Measurements from ENCODE around the gene SMARCC2.
"Not testable (repeated sequence)": the region's sequence is repeated elsewhere in the genome, so short reads cannot be mapped to it uniquely, and the experiment has no call there.

The SMARCC2 gene

DNA sequence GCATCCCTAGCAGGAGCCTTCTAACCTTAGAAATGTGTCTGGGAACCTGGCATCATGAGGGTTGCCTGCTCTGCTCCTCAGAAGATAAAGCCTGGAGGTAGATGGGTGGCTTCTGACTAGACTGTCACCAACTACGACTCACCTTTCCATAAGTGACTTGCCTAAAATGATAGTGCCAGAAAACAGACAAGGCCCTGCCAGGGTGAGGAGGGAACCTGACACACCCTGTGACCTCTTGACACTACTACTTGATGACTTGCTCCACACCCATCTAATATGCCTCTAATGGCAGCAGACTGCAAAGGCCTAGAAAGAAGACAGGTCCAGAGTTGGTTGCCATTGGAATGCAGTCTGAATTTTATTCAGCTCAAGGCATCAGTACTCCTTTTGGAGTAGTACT, 23.1 kb upstream of the SMARCC2 start:
- no peak for DNase-seq (ENCODE audit: low read depth in 4 of 4, low spot score in 1 of 4)

- no peak for DNase-seq (ENCODE audit: low read depth in 4 of 4, low spot score in 1 of 4)
Measured at GRCh38 chr12:56208006-56208405, 18.7 kb upstream of the SMARCC2 start.

DNA sequence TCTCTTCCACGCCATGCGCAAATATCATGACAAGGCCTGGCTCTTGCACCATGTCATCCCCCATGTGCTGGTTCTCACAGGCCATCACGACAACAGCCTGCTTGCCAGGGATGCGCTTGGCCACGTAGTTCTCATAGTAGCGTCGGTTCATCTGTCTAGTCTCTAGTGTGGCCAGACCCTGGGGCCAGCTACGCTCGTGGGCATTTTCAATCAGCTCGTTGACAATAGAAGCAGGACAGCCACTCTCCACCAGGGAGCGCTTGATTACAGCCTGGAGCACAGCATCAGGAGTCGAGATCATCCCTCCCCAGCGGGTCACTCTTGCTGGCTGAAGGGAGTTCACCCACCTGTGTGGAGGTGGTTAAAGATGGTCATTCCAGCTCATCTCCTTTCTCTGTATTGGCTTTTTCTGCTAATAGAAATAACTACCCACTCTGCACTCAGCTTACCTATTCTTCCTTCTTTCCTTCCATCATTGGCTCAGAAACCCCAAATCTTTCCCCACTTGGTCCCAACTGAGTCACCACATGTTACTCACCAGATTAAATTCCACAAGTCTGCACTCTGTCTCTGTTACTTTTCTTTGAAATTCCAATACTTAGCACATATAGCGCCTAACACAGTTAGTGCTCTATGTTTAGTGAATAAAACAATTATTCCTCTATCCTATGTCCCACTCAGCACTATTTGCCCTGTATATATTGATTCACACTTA, 17.3 kb upstream of the SMARCC2 start:
- no peak for DNase-seq (ENCODE audit: low read depth in 4 of 4, low spot score in 1 of 4)

- no peak for DNase-seq (ENCODE audit: low read depth in 4 of 4, low spot score in 1 of 4)
Measured at GRCh38 chr12:56205445-56205844, 16.2 kb upstream of the SMARCC2 start.

- no peak for DNase-seq (ENCODE audit: low read depth in 4 of 4, low spot score in 1 of 4)
Measured at GRCh38 chr12:56204275-56204674, 15.0 kb upstream of the SMARCC2 start.

GRCh38 chr12:56202838-56203237, 13.6 kb upstream of the SMARCC2 start:
- DNase-seq (ENCODE audit: low read depth in 4 of 4, low spot score in 1 of 4) = no peak

DNA sequence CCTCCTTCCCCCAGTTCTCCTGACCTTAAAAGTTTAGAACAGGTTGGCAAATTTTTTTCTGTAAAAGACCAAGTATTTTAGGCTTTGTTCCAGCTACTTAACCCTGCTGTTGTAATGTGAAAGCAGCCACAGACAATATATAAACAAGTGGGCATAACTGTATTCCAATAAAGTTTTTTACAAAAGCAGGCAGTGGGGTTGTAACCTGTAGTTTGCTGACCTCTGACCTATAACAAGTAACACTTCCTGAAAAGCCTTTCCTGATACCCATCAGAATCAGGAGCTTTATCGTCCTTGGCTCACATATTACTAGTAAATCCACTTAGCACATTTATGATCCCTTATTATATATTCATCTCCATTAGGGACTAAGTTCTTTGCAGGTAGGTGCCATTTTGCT, 13.1 kb upstream of the SMARCC2 start:
- DNase-seq (ENCODE audit: low read depth in 4 of 4, low spot score in 1 of 4) = no peak

- DNase-seq (ENCODE audit: low read depth in 4 of 4, low spot score in 1 of 4) = no peak
Measured at GRCh38 chr12:56198836-56199235, 9.6 kb upstream of the SMARCC2 start.

DNA sequence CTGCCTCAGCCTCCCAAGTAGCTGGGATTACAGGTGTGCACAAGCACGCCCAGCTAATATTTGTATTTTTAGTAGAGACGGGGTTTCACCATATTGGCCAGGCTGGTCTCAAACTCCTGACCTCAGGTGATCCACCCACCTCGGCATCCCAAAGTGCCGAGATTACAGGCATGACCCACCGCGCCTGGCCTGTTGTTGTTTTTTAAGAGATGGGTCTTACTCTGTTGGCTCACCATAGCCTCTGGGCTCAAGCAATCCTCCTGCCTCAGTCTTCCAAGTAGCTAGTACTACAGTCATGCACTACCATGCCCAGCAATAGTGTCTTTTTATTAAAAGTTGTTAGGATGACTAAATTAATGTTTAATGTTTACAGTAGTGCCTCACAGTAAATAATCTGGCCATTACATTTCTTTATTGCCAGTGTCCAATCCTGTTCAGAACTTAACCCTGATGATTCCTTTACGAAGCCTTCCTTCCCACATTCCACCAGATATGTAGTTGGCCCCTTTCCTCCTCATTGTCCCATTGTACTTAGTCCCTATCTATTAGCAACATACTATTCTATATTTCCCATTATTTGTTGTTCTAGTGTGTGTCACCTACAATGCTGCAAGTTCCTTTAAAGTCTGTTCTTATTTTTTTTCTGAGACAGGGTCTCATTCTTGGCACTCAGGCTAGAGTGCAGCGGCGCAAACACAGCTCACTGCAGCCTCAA, 8.8 kb upstream of the SMARCC2 start:
- no peak for DNase-seq (ENCODE audit: low read depth in 4 of 4, low spot score in 1 of 4)

DNA sequence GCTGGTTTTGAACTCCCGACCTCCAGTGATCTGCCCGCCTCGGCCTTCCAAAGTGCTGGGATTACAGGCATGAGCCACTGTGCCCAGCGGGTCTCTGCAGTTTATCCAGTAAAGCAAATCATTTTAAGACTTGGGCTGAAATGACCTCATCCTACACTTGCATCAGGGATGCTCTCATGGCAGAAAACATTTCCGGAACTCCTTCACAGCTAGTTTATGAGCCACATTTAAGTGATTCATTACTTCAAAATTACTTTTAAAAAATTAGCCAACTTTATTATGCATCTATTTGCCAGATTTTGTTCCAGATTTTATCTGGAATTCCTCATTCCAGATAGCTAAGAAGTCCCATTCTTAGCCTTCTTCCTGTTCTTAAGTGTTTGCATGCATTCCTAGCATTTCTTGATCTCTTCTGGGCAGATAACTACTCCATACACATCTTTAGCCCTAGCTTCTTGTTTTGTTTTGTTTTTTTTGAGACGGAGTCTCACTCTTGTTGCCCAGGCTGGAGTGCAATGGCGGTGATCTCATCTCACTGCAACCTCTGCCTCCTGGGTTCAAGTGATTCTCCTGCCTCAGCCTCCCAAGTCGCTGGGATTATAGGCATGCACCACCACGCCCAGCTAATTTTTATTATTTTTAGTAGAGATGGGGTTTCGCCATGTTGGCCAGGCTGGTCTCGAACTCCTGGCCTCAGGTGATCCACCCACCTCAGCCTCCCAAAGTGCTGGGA, 7.7 kb upstream of the SMARCC2 start:
- DNase-seq (ENCODE audit: low read depth in 4 of 4, low spot score in 1 of 4) = not testable (repeated sequence)

DNA sequence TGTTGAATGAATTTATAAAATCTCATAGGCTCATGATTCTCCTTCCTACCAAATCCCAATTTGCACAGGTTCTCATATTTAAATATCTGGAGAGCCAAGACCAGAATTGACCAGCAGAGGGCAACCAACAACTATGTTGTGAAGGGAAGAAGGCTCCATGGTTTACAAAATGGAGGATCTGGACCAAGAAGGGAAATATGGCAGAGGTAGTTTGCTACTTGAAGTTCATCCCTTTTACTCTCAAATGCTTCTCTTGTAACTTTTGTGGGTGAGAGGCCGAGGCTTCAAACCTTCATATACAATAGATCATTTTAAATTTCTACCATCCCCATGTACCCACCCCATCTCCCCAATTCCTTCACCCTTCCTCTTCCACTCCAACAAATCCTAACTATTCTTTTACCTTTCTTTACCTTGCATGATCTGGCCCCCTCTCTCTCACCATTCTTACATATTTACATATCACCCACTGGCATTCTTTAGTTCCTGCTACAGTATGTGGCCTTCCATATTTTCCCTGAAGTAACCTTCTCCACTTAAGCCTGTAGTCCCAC, 3.8 kb upstream of the SMARCC2 start:
- DNase-seq (ENCODE audit: low read depth in 4 of 4, low spot score in 1 of 4) = peak; percentile 49 to 67 (median 57)

- DNase-seq (ENCODE audit: low read depth in 4 of 4, low spot score in 1 of 4) = no peak
Measured at GRCh38 chr12:56192582-56192981, 3.3 kb upstream of the SMARCC2 start.

DNA sequence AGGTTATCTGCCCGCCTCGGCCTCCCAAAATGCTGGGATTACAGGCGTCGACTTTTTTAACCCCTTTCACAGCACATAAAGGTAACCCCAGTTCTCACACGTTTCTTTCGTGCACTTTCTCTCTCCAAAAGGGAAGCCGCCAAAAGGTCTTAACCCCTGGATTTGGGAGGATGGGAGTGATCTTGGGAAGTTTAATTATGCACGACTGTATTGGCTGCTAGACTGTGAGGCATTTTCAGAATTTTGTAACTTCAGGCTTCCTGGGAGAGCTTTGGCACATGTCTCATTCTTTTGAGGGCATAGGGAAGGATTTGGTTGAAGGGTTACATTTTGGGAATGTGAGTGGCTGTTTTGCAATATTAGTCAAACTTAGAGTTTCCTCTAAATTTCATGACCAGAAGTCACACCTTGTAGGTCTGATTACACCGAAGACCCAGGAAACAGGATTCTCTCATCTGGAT, 1.4 kb upstream of the SMARCC2 start:
- no peak for DNase-seq (ENCODE audit: low read depth in 4 of 4, low spot score in 1 of 4)

GRCh38 chr12:56189918-56190694, 823 bp upstream of the SMARCC2 start:
- peak; percentile 59 to 93 (median 86) for DNase-seq (ENCODE audit: low read depth in 4 of 4, low spot score in 1 of 4)

- DNase-seq (ENCODE audit: low read depth in 4 of 4, low spot score in 1 of 4) = no peak
Measured at GRCh38 chr12:56188778-56189098, 545 bp downstream of the SMARCC2 start.

DNA sequence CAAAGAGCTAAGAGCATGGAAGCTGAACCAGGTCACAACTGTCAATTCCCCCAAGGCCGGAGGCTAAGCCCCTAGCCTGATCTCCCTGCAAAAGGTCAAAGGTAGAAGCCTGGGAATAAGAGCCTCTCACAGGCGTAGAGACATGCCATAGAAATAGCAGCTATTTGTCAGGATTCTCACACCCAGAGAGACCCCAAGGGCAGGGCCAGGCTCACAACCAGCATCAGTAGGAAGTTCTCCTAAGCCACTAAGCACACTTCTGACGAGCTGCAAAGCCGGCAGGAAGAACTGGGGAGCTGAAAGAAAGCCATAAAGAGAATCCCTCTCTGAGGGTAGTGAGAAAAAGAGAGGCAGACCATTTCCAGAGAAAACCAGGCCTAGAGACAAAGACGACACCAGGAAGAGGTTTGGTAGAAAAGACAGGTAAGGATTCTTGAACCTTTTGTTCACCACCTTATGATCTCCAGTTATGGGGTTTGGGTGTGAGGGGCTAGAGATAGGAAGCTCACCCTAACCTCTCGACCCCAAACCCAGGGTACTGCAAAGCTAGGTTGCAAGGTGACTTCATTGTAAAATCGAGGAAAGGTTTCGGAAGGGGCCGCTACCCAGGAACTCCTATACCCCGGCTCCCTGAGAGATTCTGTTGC, 1.0 kb downstream of the SMARCC2 start:
- no peak for DNase-seq (ENCODE audit: low read depth in 4 of 4, low spot score in 1 of 4)

DNA sequence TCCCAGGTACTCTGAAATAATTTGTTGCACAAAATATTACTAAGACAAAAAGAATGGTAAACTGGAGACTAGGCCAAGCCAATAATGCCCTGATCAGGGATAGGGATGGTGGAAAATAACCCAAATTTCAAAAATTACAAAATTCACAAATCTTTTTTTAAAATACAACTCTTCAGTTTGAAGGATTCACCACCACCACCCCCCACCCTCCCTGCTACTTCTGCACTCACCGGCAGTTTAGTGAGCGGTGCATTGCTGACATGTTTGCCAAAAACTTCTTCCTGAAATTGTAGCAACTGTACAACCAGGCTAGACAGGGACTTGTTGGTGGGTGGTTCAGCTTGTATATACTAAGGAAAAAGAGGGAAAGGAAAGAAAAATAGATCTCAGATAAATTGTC, 2.3 kb downstream of the SMARCC2 start:
- no peak for DNase-seq (ENCODE audit: low read depth in 4 of 4, low spot score in 1 of 4)

DNA sequence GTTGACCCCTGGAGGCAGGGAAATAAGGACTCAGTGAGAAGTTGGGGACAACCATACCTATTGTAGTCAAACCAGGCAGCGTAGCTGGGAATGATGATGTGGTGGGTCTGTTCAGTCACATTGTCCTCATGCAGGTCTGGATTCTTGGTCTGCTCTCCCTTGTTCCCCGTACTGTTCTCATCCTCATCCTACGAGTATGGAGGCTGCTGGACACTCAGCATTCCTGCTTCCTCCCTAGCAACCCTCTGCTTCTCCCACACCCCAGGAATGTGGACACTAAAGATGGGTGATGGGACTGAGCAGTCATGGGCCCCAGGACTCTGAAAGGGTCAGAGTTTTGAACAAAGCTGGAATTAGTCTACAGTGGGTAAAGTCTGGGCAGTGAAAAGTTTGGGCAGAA, 10.9 kb downstream of the SMARCC2 start:
- no peak for DNase-seq (ENCODE audit: low read depth in 4 of 4, low spot score in 1 of 4)

- DNase-seq (ENCODE audit: low read depth in 4 of 4, low spot score in 1 of 4) = no peak
Measured at GRCh38 chr12:56172839-56173238, 16.4 kb downstream of the SMARCC2 start.

DNA sequence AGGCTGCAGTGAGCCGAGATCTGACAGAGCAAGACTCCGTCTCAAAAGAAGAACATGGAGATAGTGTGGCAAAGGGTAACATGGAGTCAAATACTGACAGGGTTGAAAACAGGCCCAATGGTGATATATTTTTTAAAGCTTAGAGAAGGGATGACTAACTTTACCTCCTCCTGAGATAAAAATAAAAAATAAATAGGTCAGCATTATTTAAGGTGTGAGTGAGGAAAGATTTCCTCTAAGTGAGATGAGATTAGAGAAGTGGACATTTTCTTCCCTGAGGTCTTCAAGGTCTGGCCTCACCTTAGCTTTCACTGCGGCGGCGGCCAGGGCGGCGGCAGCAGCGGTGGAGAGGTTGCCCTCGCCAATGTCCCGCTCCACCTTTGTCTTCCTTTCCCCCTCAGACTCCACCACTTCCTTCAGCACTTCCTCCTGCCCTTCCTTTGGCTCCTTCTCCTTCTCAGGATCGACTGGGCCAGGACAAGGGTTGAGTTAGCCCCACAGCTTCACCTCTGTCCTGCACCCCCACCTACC, 20.0 kb downstream of the SMARCC2 start:
- DNase-seq (ENCODE audit: low read depth in 4 of 4, low spot score in 1 of 4) = no peak

Data from stimulated activated CD4-positive, alpha-beta T cell treated with anti-CD3 and anti-CD28 coated beads, Interleukin-1b, Interleukin-23, amount 100 ng/mL, for 24 hours (primary cell).